Cardiac fibroblast (primary cell): ENCODE measurements around the gene TXNDC2.

Source experiments
- DNase-seq, 2 donors: peaks; one replicate each; pipeline versions ENCODE4 v3.0.0 to v3.0.0-alpha.2; 2010; ENCODE audit warnings: low read depth in 2 of 2
- H3K4me3 ChIP-seq, 2 donors: replicated peaks in 1 of 2; 1 replicate in 1 of 2; 2 replicates in 1 of 2; pipeline ENCODE4 v1.5.1; 2011; ENCODE audit warnings: low read depth in 2 of 2, low read length in 2 of 2, mild to moderate bottlenecking in 2 of 2, moderate library complexity in 1 of 2
- TF ChIP-seq, protein P1 (sequence below): IDR thresholded peaks from one replicate; pipeline ENCODE4 v1.5.1; 2011; ENCODE audit warnings: low read depth, mild to moderate bottlenecking, low read length, inconsistent platforms

The TXNDC2 gene

GRCh38 chr18:9913151-9913525 lies 27.4 kb downstream of the TXNDC2 start:
- peak overlapping the region; percentile 82 to 91 for H3K4me3 ChIP-seq
- DNase-seq, result no peak
- TF ChIP-seq, protein P1, sequence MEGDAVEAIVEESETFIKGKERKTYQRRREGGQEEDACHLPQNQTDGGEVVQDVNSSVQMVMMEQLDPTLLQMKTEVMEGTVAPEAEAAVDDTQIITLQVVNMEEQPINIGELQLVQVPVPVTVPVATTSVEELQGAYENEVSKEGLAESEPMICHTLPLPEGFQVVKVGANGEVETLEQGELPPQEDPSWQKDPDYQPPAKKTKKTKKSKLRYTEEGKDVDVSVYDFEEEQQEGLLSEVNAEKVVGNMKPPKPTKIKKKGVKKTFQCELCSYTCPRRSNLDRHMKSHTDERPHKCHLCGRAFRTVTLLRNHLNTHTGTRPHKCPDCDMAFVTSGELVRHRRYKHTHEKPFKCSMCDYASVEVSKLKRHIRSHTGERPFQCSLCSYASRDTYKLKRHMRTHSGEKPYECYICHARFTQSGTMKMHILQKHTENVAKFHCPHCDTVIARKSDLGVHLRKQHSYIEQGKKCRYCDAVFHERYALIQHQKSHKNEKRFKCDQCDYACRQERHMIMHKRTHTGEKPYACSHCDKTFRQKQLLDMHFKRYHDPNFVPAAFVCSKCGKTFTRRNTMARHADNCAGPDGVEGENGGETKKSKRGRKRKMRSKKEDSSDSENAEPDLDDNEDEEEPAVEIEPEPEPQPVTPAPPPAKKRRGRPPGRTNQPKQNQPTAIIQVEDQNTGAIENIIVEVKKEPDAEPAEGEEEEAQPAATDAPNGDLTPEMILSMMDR, result no peak

DNA sequence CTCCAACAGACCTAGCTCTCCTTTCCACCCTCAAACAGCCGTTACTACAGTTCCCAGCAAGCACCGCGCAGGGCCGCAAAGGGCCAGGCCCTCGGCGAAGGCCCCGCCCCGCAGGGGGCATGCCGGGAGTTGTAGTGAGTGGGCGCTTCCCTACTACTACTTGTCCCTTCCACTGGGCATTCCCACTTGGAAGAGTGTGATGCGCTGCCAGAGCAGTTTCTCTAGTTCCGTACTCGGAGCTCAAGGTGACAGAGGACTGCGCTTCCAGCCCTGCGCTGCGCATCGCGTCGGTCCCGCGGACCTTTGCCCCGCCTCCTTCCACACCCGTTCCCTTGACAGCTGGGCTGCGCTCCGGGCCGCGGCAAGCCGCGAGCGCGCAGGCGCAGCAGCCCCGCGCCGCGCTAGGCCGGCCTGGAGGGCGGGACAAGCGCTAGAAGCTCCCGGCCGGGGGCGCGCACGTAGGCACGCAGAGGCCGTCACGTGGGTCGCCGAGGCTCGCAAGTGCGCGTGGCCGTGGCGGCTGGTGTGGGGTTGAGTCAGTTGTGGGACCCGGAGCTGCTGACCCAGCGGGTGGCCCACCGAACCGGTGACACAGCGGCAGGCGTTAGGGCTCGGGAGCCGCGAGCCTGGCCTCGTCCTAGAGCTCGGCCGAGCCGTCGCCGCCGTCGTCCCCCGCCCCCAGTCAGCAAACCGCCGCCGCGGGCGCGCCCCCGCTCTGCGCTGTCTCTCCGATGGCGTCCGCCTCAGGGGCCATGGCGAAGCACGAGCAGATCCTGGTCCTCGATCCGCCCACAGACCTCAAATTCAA lies 28.0 kb downstream of the TXNDC2 start, which contains the start of gene VAPA:
Gene VAPA (plus strand): TSS at position 491 of the 808 bp plus-strand sequence. CDS start 241 bp downstream, at position 732.
- TF ChIP-seq, protein P1, result no peak
- DNase-seq, result peak; percentile 95 to 97
- H3K4me3 ChIP-seq, result peak within 1 kb of the TSS; percentile 82 to 91

DNA sequence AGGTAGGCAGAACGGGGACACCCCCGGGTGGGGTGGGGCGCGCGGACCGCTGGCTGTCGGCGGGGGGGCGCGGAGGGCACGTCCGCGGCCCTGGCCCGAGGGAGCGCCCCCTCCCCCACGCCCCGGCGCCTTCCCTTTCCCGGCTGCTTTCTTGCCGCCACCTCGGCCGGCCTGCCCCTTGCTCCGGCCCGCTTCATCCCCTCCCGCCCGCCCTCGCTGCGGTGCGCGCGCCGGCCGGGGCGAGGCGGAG lies 28.5 kb downstream of the TXNDC2 start:
- H3K4me3 ChIP-seq, result peak overlapping the region; percentile 82 to 91
- TF ChIP-seq, protein P1, result no peak
- DNase-seq, result no peak

GRCh38 chr18:9914584-9915290 lies 29.0 kb downstream of the TXNDC2 start:
- TF ChIP-seq, protein P1, result no peak

DNA sequence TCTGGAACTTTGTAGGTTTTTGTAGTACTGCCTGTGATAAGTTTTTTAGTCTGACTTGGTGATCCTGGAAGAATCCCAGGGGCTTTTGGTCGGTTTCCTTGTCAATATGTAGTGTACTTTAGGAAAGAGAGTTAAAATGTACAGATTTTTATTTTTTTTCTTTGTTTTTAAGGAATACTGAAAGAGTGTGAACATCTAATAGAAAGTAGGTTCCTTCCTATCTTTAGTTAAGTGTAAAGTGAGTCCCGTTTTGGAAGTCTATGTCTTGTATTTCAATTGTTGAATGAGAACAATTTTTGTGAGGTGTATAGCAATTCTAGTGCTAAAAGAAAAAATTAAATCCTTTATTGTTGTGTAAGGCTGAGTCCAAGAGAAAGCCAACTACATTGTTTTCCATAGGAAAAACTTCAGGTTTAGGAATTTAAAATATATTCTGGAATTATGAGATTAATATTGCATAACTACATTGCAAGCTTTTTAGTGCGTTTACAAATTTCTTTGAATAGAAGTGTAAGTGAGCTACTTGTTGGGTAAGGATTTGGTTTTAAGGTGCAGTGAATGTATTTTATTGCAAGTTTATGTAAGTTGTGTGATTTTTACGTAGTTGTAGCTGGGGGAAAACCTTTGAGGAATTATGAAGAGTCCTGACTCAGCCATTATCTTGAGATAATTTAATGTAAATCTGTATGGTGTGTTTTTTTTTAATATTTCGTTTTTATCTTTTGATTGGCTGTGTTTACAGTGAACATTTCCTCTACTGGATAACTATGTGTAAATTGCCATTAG lies 29.7 kb downstream of the TXNDC2 start:
- TF ChIP-seq, protein P1, result no peak
- peak overlapping the region; percentile 82 to 91 for H3K4me3 ChIP-seq
- DNase-seq, result peak in 1 of 2 donors; percentile 17

More at GRCh38 chr18:9914584-9915290, 29.0 kb downstream of the TXNDC2 start:
- peak overlapping the region; percentile 82 to 91 for H3K4me3 ChIP-seq
- peak; percentile 77 to 81 for DNase-seq

DNA sequence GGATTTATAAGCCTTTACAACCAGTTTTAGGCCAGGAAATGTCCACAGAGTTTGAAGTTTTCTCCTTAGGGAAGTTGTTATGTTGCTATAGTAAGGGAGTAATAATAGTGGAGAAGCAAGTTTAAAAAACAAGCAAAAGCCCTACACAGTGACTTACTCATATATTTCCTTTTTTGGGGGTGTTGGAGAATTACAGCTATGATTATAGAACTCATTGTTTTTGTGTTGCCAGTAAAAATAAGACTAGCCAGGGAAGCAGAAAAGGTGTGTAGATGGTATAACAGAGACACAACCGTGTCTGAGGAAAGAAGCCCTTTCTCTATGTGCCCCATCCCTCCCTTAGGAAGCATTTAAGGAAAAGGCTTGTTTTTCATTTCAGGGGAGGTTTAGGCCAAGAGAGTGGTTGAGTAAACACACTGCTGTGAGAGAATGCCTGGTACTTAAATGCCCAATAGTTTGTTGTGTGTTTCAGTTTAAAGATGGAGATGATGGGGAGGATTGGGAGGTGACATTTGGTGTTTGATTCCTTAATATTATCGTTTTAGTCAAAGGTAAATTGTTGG lies 30.4 kb downstream of the TXNDC2 start:
- peak overlapping the region; percentile 82 to 91 for H3K4me3 ChIP-seq
- peak; percentile 56 to 57 for DNase-seq
- TF ChIP-seq, protein P1, result no peak
